Keratinocyte (primary cell): ENCODE data around the gene NFAM1.

Source experiments
- EZH2 ChIP-seq: IDR thresholded peaks from one replicate; pipeline ENCODE4 v1.6.1; 2012; ENCODE audit warnings: inconsistent platforms, mild to moderate bottlenecking, low read length, moderate library complexity
- TF ChIP-seq, protein P1 (sequence below), 3 experiments: IDR thresholded peaks in 1 of 3; conservative IDR thresholded peaks in 1 of 3; optimal IDR thresholded peaks in 1 of 3; 2 replicates in 2 of 3; 3 replicates in 1 of 3; pipeline versions ENCODE3 to v1.5.1; 2011; ENCODE audit warnings: low read length in 3 of 3, mild to moderate bottlenecking in 3 of 3, moderate library complexity in 2 of 3, control low read depth in 1 of 3, inconsistent platforms in 1 of 3; ENCODE audit not compliant: insufficient read depth in 2 of 3; ENCODE audit errors: extremely low read depth in 1 of 3

DNA sequence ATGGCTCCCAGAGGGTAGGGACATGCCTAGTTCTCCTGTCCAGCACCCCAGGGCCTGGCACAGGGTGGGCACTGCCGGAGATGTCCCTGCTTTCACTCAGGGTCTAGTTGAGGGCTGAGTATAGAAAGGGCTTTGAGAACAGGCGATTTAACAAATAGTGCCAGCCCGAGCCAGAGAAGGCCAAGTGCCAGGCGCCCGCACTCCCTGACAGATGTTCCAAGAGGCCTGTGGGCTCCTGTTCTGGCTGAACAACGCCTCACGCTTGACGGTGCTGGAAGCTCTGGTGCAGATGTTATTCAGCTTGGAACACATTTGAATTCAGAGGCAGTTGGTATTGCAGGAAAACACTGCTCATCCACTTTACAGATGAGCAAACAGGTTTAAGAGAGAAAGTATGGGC is 46.5 kb downstream of the NFAM1 start:
- no peak for TF ChIP-seq EZH2
- TF ChIP-seq, protein P1, sequence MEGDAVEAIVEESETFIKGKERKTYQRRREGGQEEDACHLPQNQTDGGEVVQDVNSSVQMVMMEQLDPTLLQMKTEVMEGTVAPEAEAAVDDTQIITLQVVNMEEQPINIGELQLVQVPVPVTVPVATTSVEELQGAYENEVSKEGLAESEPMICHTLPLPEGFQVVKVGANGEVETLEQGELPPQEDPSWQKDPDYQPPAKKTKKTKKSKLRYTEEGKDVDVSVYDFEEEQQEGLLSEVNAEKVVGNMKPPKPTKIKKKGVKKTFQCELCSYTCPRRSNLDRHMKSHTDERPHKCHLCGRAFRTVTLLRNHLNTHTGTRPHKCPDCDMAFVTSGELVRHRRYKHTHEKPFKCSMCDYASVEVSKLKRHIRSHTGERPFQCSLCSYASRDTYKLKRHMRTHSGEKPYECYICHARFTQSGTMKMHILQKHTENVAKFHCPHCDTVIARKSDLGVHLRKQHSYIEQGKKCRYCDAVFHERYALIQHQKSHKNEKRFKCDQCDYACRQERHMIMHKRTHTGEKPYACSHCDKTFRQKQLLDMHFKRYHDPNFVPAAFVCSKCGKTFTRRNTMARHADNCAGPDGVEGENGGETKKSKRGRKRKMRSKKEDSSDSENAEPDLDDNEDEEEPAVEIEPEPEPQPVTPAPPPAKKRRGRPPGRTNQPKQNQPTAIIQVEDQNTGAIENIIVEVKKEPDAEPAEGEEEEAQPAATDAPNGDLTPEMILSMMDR (optimal IDR thresholded peaks at IDR 0.05 in 1 of 3, IDR thresholded peaks at IDR 0.05 in 1 of 3, conservative IDR thresholded peaks at IDR 0.05 in 1 of 3; ENCODE audit: extremely low read depth in 1 of 3, insufficient read depth in 2 of 3, low read length in 3 of 3), result no peak
